HepG2 (cell line): ENCODE data around the gene CNTRL. TPM values are rescaled to one million over a fixed set of nuclear protein-coding genes. Genes with fewer than 3 reads are reported as not detected.
A peak's percentile ranks its signal among the peaks of the same experiment; 100 is the strongest.

Source experiments
- CEBPG ChIP-seq: IDR thresholded peaks from 2 replicates; pipeline ENCODE4 v1.6.1; 2016
- ELF3 ChIP-seq: IDR thresholded peaks from 2 replicates; pipeline ENCODE4 v1.6.1; 2016; ENCODE audit warnings: missing genetic modification reagents, missing compliant biosample characterization
- HCFC1 ChIP-seq: fragments of 150-350 bp; IDR thresholded peaks from 2 replicates; pipeline ENCODE4 v1.6.1; 2014; ENCODE audit warnings: low read depth, low read length
- KLF12 ChIP-seq: sonication (generic); formaldehyde crosslinking; IDR thresholded peaks from 2 replicates; pipeline ENCODE4 v1.4.0; 2020; ENCODE audit warnings: missing genetic modification reagents, borderline replicate concordance
- MAFG ChIP-seq: sonication (generic); formaldehyde crosslinking; IDR thresholded peaks from 2 replicates; pipeline ENCODE4 v1.5.1; 2020; ENCODE audit warnings: mild to moderate bottlenecking, missing genetic modification reagents
- NFYB ChIP-seq: sonication (generic); formaldehyde crosslinking; IDR thresholded peaks from 2 replicates; pipeline ENCODE4 v1.4.0; 2020; ENCODE audit warnings: missing genetic modification reagents
- SOX6 ChIP-seq, 2 experiments: fragments of 450-650 bp in 1 of 2; sonication (generic) in 1 of 2; formaldehyde crosslinking in 1 of 2; IDR thresholded peaks; 2 replicates each; pipeline versions ENCODE4 v1.4.0 to v1.6.1; 2017 to 2020; ENCODE audit warnings: antibody characterized with exemption in 1 of 2, mild to moderate bottlenecking in 1 of 2, missing genetic modification reagents in 1 of 2
- SP5 ChIP-seq: IDR thresholded peaks from 2 replicates; pipeline ENCODE4 v1.6.1; 2016; ENCODE audit warnings: low read depth, borderline replicate concordance
- TGIF2 ChIP-seq: IDR thresholded peaks from 2 replicates; pipeline ENCODE4 v1.6.1; 2016; ENCODE audit warnings: control low read depth, missing compliant biosample characterization
- ZBTB3 ChIP-seq: sonication (generic); formaldehyde crosslinking; IDR thresholded peaks from 2 replicates; pipeline ENCODE4 v1.4.0; 2020; ENCODE audit warnings: low read depth, mild to moderate bottlenecking, moderate library complexity, missing genetic modification reagents, borderline replicate concordance
- ZNF121 ChIP-seq: sonication (generic); formaldehyde crosslinking; IDR thresholded peaks from 2 replicates; pipeline ENCODE4 v1.5.0; 2020; ENCODE audit warnings: mild to moderate bottlenecking, missing genetic modification reagents
- ZSCAN9 ChIP-seq: IDR thresholded peaks from 2 replicates; pipeline ENCODE4 v1.6.1; 2016; ENCODE audit warnings: borderline replicate concordance
- polyA plus RNA-seq, 8 experiments: library from polyadenylated mRNA; depleted of rRNA in 3 of 8; stranded (reverse) in 7 of 8; unstranded in 1 of 8; fragments of >200 nt; fragmentation: Illumina TruSeq in 4 of 8; extraction: Trizol in 4 of 8; gene quantifications; 2 replicates each; pipeline versions ENCODE4 v1.2.1 to v1.2.3, GENCODE V29; 2011 to 2016; ENCODE audit warnings: low read depth in 4 of 8, missing spikeins in 1 of 8, mixed read lengths in 1 of 8; ENCODE audit not compliant: insufficient read depth in 1 of 8
- total RNA-seq, 5 experiments: library from RNA; depleted of rRNA; stranded (reverse); fragments of >200 nt; fragmentation: Illumina TruSeq; extraction: Trizol; gene quantifications; 2 replicates each; pipeline ENCODE4 v1.2.3, GENCODE V29; 2016; ENCODE audit warnings: low read depth in 1 of 5
- TF ChIP-seq, protein P1 (sequence below): sonication (generic); formaldehyde crosslinking; IDR thresholded peaks from 2 replicates; pipeline ENCODE4 v1.5.0; 2020; ENCODE audit warnings: mild to moderate bottlenecking, missing genetic modification reagents
- TF ChIP-seq, protein P2 (sequence below): sonication (generic); formaldehyde crosslinking; IDR thresholded peaks from 2 replicates; pipeline ENCODE4 v1.4.0; 2020; ENCODE audit warnings: low read depth, missing genetic modification reagents
- TF ChIP-seq, protein P3 (sequence below): IDR thresholded peaks from 2 replicates; pipeline ENCODE4 v1.6.1; 2016; ENCODE audit warnings: missing genetic modification reagents, missing compliant biosample characterization
- TF ChIP-seq, protein P4 (sequence below): IDR thresholded peaks from 2 replicates; pipeline ENCODE4 v1.4.0; 2020; ENCODE audit warnings: mild to moderate bottlenecking, missing genetic modification reagents
- TF ChIP-seq, protein P5 (sequence below): sonication (generic); formaldehyde crosslinking; IDR thresholded peaks from 2 replicates; pipeline ENCODE4 v1.5.0; 2020; ENCODE audit warnings: mild to moderate bottlenecking, missing genetic modification reagents, moderate library complexity

CNTRL gene
- total and polyA plus RNA-seq, 2 of the 13 experiments (the other 11 are each of a cell fraction or from before 2014, with no cell fraction given), result 7.5 to 11.8 TPM

DNA sequence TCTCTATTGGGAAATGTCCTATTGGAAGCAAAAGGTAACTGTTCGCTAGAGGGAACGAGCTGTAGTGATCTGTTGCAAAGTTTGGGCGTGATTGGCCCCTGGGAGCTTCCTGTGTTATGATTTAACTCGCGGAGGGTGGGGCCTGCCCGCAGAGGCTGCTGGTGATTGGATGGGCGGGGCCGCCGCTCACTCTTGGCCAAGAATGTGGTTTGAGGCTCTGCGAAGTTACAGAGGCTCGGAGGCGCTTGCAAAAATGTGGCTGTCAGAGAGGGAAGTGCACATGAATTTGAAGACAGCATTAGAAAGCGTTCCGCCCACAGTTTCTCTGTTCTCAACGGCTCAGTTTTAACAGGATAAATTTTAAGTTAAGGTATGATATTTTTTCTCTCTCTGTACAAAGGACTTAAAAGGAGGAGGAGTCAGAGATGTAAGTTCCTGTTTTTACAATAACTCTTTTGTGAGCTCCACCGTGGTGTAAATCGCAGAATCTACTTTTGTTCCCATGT is 46.9 kb downstream of the CNTRL start (continued):
- TF ChIP-seq, protein P1, sequence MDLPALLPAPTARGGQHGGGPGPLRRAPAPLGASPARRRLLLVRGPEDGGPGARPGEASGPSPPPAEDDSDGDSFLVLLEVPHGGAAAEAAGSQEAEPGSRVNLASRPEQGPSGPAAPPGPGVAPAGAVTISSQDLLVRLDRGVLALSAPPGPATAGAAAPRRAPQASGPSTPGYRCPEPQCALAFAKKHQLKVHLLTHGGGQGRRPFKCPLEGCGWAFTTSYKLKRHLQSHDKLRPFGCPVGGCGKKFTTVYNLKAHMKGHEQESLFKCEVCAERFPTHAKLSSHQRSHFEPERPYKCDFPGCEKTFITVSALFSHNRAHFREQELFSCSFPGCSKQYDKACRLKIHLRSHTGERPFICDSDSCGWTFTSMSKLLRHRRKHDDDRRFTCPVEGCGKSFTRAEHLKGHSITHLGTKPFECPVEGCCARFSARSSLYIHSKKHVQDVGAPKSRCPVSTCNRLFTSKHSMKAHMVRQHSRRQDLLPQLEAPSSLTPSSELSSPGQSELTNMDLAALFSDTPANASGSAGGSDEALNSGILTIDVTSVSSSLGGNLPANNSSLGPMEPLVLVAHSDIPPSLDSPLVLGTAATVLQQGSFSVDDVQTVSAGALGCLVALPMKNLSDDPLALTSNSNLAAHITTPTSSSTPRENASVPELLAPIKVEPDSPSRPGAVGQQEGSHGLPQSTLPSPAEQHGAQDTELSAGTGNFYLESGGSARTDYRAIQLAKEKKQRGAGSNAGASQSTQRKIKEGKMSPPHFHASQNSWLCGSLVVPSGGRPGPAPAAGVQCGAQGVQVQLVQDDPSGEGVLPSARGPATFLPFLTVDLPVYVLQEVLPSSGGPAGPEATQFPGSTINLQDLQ (CRISPR knock-in tag), result no peak
- peak; percentile 71; the same call in 1 of the 2 replicates for TF ChIP-seq ELF3 (CRISPR knock-in tag)
- no peak for TF ChIP-seq SOX6 (IDR thresholded peaks at IDR 0.05)
- 0 out of 2 replicates have a peak, but pooled peaks have one; percentile 23 for TF ChIP-seq SOX6 (CRISPR knock-in tag; IDR thresholded peaks at IDR 0.05)
- TF ChIP-seq, protein P2, sequence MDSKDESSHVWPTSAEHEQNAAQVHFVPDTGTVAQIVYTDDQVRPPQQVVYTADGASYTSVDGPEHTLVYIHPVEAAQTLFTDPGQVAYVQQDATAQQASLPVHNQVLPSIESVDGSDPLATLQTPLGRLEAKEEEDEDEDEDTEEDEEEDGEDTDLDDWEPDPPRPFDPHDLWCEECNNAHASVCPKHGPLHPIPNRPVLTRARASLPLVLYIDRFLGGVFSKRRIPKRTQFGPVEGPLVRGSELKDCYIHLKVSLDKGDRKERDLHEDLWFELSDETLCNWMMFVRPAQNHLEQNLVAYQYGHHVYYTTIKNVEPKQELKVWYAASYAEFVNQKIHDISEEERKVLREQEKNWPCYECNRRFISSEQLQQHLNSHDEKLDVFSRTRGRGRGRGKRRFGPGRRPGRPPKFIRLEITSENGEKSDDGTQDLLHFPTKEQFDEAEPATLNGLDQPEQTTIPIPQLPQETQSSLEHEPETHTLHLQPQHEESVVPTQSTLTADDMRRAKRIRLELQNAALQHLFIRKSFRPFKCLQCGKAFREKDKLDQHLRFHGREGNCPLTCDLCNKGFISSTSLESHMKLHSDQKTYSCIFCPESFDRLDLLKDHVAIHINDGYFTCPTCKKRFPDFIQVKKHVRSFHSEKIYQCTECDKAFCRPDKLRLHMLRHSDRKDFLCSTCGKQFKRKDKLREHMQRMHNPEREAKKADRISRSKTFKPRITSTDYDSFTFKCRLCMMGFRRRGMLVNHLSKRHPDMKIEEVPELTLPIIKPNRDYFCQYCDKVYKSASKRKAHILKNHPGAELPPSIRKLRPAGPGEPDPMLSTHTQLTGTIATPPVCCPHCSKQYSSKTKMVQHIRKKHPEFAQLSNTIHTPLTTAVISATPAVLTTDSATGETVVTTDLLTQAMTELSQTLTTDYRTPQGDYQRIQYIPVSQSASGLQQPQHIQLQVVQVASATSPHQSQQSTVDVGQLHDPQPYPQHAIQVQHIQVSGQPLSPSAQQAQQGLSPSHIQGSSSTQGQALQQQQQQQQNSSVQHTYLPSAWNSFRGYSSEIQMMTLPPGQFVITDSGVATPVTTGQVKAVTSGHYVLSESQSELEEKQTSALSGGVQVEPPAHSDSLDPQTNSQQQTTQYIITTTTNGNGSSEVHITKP, result 0 out of 2 replicates have a peak, but pooled peaks have one; percentile 42
- peak; percentile 62 for TF ChIP-seq SP5 (CRISPR knock-in tag)
- TF ChIP-seq MAFG (CRISPR knock-in tag), result no peak
- TF ChIP-seq NFYB (CRISPR knock-in tag), result peak; percentile 87
- TF ChIP-seq, protein P3, sequence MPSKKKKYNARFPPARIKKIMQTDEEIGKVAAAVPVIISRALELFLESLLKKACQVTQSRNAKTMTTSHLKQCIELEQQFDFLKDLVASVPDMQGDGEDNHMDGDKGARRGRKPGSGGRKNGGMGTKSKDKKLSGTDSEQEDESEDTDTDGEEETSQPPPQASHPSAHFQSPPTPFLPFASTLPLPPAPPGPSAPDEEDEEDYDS, result peak; percentile 96
- peak; percentile 70; the same call in 1 of the 2 replicates for TF ChIP-seq ZSCAN9 (CRISPR knock-in tag)
- TF ChIP-seq KLF12 (CRISPR knock-in tag), result 0 out of 2 replicates have a peak, but pooled peaks have one; percentile 27
- TF ChIP-seq, protein P4, sequence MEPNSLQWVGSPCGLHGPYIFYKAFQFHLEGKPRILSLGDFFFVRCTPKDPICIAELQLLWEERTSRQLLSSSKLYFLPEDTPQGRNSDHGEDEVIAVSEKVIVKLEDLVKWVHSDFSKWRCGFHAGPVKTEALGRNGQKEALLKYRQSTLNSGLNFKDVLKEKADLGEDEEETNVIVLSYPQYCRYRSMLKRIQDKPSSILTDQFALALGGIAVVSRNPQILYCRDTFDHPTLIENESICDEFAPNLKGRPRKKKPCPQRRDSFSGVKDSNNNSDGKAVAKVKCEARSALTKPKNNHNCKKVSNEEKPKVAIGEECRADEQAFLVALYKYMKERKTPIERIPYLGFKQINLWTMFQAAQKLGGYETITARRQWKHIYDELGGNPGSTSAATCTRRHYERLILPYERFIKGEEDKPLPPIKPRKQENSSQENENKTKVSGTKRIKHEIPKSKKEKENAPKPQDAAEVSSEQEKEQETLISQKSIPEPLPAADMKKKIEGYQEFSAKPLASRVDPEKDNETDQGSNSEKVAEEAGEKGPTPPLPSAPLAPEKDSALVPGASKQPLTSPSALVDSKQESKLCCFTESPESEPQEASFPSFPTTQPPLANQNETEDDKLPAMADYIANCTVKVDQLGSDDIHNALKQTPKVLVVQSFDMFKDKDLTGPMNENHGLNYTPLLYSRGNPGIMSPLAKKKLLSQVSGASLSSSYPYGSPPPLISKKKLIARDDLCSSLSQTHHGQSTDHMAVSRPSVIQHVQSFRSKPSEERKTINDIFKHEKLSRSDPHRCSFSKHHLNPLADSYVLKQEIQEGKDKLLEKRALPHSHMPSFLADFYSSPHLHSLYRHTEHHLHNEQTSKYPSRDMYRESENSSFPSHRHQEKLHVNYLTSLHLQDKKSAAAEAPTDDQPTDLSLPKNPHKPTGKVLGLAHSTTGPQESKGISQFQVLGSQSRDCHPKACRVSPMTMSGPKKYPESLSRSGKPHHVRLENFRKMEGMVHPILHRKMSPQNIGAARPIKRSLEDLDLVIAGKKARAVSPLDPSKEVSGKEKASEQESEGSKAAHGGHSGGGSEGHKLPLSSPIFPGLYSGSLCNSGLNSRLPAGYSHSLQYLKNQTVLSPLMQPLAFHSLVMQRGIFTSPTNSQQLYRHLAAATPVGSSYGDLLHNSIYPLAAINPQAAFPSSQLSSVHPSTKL (CRISPR knock-in tag), result peak; percentile 55
- peak; percentile 98 for TF ChIP-seq TGIF2 (CRISPR knock-in tag)
- TF ChIP-seq ZNF121, result 0 out of 2 replicates have a peak, but pooled peaks have one; percentile 22
- TF ChIP-seq CEBPG (CRISPR knock-in tag), result peak; percentile 61
- TF ChIP-seq ZBTB3, result no peak
- TF ChIP-seq HCFC1, result no peak
- TF ChIP-seq, protein P5, sequence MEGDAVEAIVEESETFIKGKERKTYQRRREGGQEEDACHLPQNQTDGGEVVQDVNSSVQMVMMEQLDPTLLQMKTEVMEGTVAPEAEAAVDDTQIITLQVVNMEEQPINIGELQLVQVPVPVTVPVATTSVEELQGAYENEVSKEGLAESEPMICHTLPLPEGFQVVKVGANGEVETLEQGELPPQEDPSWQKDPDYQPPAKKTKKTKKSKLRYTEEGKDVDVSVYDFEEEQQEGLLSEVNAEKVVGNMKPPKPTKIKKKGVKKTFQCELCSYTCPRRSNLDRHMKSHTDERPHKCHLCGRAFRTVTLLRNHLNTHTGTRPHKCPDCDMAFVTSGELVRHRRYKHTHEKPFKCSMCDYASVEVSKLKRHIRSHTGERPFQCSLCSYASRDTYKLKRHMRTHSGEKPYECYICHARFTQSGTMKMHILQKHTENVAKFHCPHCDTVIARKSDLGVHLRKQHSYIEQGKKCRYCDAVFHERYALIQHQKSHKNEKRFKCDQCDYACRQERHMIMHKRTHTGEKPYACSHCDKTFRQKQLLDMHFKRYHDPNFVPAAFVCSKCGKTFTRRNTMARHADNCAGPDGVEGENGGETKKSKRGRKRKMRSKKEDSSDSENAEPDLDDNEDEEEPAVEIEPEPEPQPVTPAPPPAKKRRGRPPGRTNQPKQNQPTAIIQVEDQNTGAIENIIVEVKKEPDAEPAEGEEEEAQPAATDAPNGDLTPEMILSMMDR, result peak; percentile 19; the same call in 1 of the 2 replicates
